Effector memory CD4-positive, alpha-beta T cell (primary cell): Measurements from ENCODE around the gene EEA1.

Experiments
- DNase-seq, 3 donors: peaks; one replicate each; pipeline ENCODE4 v3.0.0-alpha.2; 2020
- H3K27ac ChIP-seq: 2 replicates; pipeline ENCODE4 v1.7.0; 2013; ENCODE audit warnings: mild to moderate bottlenecking, low read length, moderate library complexity; ENCODE audit not compliant: insufficient read depth, poor library complexity, severe bottlenecking
- H3K27me3 ChIP-seq: replicated peaks from 2 replicates; pipeline ENCODE4 v1.7.0; 2013; ENCODE audit warnings: mild to moderate bottlenecking, low read length; ENCODE audit not compliant: insufficient read depth, control insufficient read depth, poor library complexity, severe bottlenecking
- H3K36me3 ChIP-seq: 2 replicates; pipeline ENCODE4 v1.7.0; 2013; ENCODE audit warnings: mild to moderate bottlenecking, low read length, moderate library complexity; ENCODE audit not compliant: control insufficient read depth, insufficient read depth
- H3K4me1 ChIP-seq: 2 replicates; pipeline ENCODE4 v1.7.0; 2013; ENCODE audit warnings: low read length, mild to moderate bottlenecking; ENCODE audit not compliant: control insufficient read depth, insufficient read depth, poor library complexity, severe bottlenecking
- H3K4me3 ChIP-seq: 2 replicates; pipeline ENCODE4 v1.7.0; 2013; ENCODE audit warnings: low read length, low read depth, mild to moderate bottlenecking; ENCODE audit not compliant: insufficient read depth, poor library complexity, severe bottlenecking
- H3K9me3 ChIP-seq: 2 replicates; pipeline ENCODE4 v1.7.0; 2013; ENCODE audit warnings: mild to moderate bottlenecking, low read length, moderate library complexity; ENCODE audit not compliant: control insufficient read depth

The EEA1 gene

GRCh38 chr12:92745856-92746550, 183.1 kb downstream of the EEA1 start:
- H3K4me3 ChIP-seq: no peak overlapping the region
- no peaks in the 10 kb centered on the region for H3K36me3 ChIP-seq
- no peaks in the 10 kb centered on the region for H3K4me1 ChIP-seq
- no peaks in the 10 kb centered on the region for H3K27me3 ChIP-seq
- no peak overlapping the region for H3K27ac ChIP-seq
- no peaks in the 10 kb centered on the region for H3K9me3 ChIP-seq
- DNase-seq: no peak

- Histone ChIP-seq H3K4me3 (no peak overlapping the region), H3K4me1 (no peaks in the 10 kb centered on the region), H3K27me3 (no peaks in the 10 kb centered on the region), H3K36me3 (no peaks in the 10 kb centered on the region), H3K27ac (no peak overlapping the region), H3K9me3 (no peaks in the 10 kb centered on the region)
- no peak for DNase-seq
Observed at GRCh38 chr12:92743026-92743425, 186.1 kb downstream of the EEA1 start.

GRCh38 chr12:92740411-92740810, 188.7 kb downstream of the EEA1 start:
- no peaks in the 10 kb centered on the region for H3K4me1 ChIP-seq
- H3K27ac ChIP-seq: no peak overlapping the region
- no peaks in the 10 kb centered on the region for H3K36me3 ChIP-seq
- no peaks in the 10 kb centered on the region for H3K27me3 ChIP-seq
- no peak for DNase-seq
- H3K9me3 ChIP-seq: no peaks in the 10 kb centered on the region
- H3K4me3 ChIP-seq: no peak overlapping the region

- DNase-seq: no peak
Observed at GRCh38 chr12:92739113-92739512, 190.0 kb downstream of the EEA1 start.

GRCh38 chr12:92737855-92738850, 190.9 kb downstream of the EEA1 start:
- Histone ChIP-seq H3K4me1 (no peaks in the 10 kb centered on the region), H3K36me3 (no peaks in the 10 kb centered on the region), H3K4me3 (no peak overlapping the region), H3K9me3 (no peaks in the 10 kb centered on the region), H3K27ac (no peak overlapping the region), H3K27me3 (no peaks in the 10 kb centered on the region)
- no peak for DNase-seq

More at GRCh38 chr12:92739113-92739512, 190.0 kb downstream of the EEA1 start:
- Histone ChIP-seq H3K4me3 (no peak overlapping the region), H3K36me3 (no peaks in the 10 kb centered on the region), H3K27me3 (no peaks in the 10 kb centered on the region), H3K4me1 (no peaks in the 10 kb centered on the region), H3K27ac (no peak overlapping the region), H3K9me3 (no peaks in the 10 kb centered on the region)

GRCh38 chr12:92736605-92737004, 192.5 kb downstream of the EEA1 start:
- Histone ChIP-seq H3K9me3 (no peaks in the 10 kb centered on the region), H3K36me3 (no peaks in the 10 kb centered on the region), H3K4me3 (no peak overlapping the region), H3K27me3 (no peaks in the 10 kb centered on the region), H3K4me1 (no peaks in the 10 kb centered on the region), H3K27ac (no peak overlapping the region)
- no peak for DNase-seq

GRCh38 chr12:92735131-92735721, 193.9 kb downstream of the EEA1 start:
- H3K9me3 ChIP-seq: no peaks in the 10 kb centered on the region
- H3K4me1 ChIP-seq: no peaks in the 10 kb centered on the region
- no peak for DNase-seq
- H3K27me3 ChIP-seq: no peaks in the 10 kb centered on the region
- no peaks in the 10 kb centered on the region for H3K36me3 ChIP-seq
- no peak overlapping the region for H3K27ac ChIP-seq
- no peak overlapping the region for H3K4me3 ChIP-seq

GRCh38 chr12:92733661-92734060, 195.4 kb downstream of the EEA1 start:
- H3K27me3 ChIP-seq: no peaks in the 10 kb centered on the region
- H3K4me3 ChIP-seq: no peak overlapping the region
- H3K4me1 ChIP-seq: no peaks in the 10 kb centered on the region
- no peak for DNase-seq
- H3K27ac ChIP-seq: no peak overlapping the region
- H3K36me3 ChIP-seq: no peaks in the 10 kb centered on the region
- H3K9me3 ChIP-seq: no peaks in the 10 kb centered on the region

GRCh38 chr12:92733181-92733580, 195.9 kb downstream of the EEA1 start:
- Histone ChIP-seq H3K36me3 (no peaks in the 10 kb centered on the region), H3K4me3 (no peak overlapping the region), H3K9me3 (no peaks in the 10 kb centered on the region), H3K4me1 (no peaks in the 10 kb centered on the region), H3K27ac (no peak overlapping the region), H3K27me3 (no peaks in the 10 kb centered on the region)
- no peak for DNase-seq

GRCh38 chr12:92732716-92733115, 196.4 kb downstream of the EEA1 start:
- H3K9me3 ChIP-seq: no peaks in the 10 kb centered on the region
- no peak for DNase-seq
- no peak overlapping the region for H3K4me3 ChIP-seq
- no peaks in the 10 kb centered on the region for H3K4me1 ChIP-seq
- H3K27me3 ChIP-seq: no peaks in the 10 kb centered on the region
- no peak overlapping the region for H3K27ac ChIP-seq
- H3K36me3 ChIP-seq: no peaks in the 10 kb centered on the region
